Activated T-cell treated with anti-CD3 and anti-CD28 coated beads, Interleukin-2, amount 50 U/mL, for 48 hours (primary cell): ENCODE measurements around the gene OR10G8.
"Not testable (repeated sequence)": the region's sequence is repeated elsewhere in the genome, so short reads cannot be mapped to it uniquely, and the experiment has no call there.

Source experiments
- DNase-seq, 2 experiments: peaks; one replicate each; pipeline ENCODE4 v3.0.0-alpha.2; 2020

OR10G8 gene, protein sequence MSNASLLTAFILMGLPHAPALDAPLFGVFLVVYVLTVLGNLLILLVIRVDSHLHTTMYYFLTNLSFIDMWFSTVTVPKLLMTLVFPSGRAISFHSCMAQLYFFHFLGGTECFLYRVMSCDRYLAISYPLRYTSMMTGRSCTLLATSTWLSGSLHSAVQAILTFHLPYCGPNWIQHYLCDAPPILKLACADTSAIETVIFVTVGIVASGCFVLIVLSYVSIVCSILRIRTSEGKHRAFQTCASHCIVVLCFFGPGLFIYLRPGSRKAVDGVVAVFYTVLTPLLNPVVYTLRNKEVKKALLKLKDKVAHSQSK

DNA sequence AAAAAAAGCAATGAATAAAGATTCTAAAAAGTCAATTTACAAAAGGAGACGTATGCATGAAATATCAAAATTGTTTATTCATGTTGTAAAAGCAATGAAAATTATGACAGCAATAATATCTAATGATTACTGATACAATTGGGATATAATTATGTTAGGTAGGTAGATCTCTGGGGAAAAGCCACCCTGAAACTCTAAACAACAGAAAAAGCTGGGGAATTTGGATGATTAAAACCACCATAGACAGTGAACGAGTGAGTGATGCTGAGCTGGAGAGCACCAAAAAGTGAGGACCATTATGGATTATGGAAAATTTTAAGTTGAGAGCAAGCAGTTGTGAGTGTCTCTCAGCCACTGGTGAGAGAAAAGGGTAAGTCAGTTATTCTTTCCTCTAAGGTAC is at the start of gene OR10G8:
Gene OR10G8, plus strand, starts transcription at position 301 of the 400 bp plus-strand sequence. CDS start 2,825 bp downstream, outside the sequence.
- no peak for DNase-seq

DNA sequence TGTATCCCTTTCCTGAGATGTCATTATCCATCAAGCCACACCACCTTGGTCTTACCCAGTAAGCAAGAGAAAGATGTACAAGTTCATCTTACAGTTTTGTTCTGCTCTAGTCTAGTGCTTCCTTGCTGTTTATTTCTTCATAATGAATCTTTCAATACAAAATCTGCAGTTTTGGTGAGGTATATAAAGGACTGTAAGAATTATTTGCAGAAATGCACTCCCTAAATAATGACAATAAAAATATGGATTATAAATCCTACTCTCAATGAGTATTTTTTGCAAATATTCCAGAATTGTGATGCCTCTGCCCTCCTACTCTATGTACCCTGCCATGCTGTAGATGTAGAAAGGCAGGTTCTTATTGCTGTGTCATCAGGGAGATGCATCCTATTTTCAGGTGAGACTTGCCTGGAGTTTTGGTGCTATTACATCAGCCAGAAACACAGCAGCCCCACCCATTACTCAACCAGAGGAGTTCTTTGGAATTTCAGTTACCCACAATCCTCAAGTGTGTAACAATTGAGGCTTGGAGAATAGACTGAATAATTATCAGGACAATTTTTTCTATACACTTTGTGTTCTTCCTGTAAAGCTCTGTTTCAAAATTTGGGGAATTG is 48.8 kb upstream of the OR10G8 start, which contains the start of gene OR10S1:
Gene OR10S1, minus strand, starts transcription at position 51 of the 617 bp plus-strand sequence. CDS start 117 bp downstream, outside the sequence.
- no peak for DNase-seq

- no peak for DNase-seq
These were observed 47.3 kb upstream of the OR10G8 start for GRCh38 chr11:123979311-123979710.

- no peak for DNase-seq
These were observed 31.5 kb upstream of the OR10G8 start, which contains the start of gene OR10G6 for GRCh38 chr11:123995119-123995518. Gene OR10G6 (minus strand): TSS chr11:123995161. CDS start chr11:123995161, 0 bp downstream.

- no peak for DNase-seq
These were observed 13.9 kb upstream of the OR10G8 start, which contains the start of gene OR10G4 for GRCh38 chr11:124012697-124013096. Gene OR10G4 (plus strand): TSS chr11:124012997. CDS start chr11:124015575, 2,578 bp downstream.

DNA sequence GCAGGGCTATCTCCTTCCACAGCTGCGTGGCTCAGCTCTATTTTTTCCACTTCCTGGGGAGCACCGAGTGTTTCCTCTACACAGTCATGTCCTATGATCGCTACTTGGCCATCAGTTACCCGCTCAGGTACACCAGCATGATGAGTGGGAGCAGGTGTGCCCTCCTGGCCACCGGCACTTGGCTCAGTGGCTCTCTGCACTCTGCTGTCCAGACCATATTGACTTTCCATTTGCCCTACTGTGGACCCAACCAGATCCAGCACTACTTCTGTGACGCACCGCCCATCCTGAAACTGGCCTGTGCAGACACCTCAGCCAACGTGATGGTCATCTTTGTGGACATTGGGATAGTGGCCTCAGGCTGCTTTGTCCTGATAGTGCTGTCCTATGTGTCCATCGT is 10.8 kb upstream of the OR10G8 start:
- DNase-seq: not testable (repeated sequence)

GRCh38 chr11:124036666-124037065 is 10.1 kb downstream of the OR10G8 start:
- no peak for DNase-seq

DNA sequence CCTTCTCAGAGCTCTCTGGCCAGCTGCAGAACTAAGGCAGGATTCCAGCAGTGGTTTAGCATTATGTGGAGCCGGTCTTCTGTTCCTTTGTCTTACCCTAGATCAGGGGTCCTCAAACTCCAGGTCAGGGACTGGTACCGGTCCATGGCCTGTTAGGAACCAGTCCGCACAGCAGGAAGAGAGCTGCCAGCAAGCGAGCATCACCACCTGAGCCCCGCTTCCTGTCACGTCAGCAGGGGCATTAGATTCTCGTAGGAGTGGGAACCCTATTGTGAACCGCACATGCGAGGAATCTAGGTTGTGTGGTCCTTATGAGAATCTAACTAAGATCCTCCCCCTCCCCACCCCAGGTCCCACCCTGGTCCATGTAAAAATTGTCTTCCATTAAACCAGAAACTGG is 13.0 kb downstream of the OR10G8 start:
- no peak for DNase-seq

GRCh38 chr11:124041254-124041653 is 14.7 kb downstream of the OR10G8 start, which contains the start of gene OR10G7:
Gene OR10G7 (minus strand): TSS chr11:124041325. CDS start chr11:124039001, 2,324 bp downstream.
- no peak for DNase-seq

GRCh38 chr11:124043420-124043819 is 16.8 kb downstream of the OR10G8 start:
- no peak for DNase-seq

DNA sequence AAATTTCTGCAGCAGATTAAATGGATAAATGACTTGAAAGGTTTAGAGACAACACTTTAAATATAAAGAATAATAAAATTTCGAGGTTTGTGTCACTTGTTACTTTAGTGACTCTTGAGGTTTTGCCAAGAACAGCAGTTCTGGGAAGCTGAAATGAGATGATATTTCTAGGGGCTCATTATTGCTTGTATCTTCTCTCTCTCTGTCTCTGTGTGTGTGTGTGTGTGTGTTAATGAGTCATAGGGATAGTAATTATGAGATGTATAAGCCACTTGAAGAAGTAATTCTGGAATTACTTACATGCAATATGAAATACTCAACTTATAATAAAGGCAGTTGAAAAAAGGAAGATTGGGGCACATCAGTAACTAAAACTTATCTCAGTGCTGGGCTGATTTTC is 24.1 kb downstream of the OR10G8 start:
- no peak for DNase-seq

- DNase-seq: no peak
These were observed 26.4 kb downstream of the OR10G8 start for GRCh38 chr11:124052966-124053365.

- DNase-seq: no peak
These were observed 42.1 kb downstream of the OR10G8 start for GRCh38 chr11:124068601-124069110.

- peak; percentile 50 to 63 for DNase-seq
These were observed 43.1 kb downstream of the OR10G8 start for GRCh38 chr11:124069429-124070401.

DNA sequence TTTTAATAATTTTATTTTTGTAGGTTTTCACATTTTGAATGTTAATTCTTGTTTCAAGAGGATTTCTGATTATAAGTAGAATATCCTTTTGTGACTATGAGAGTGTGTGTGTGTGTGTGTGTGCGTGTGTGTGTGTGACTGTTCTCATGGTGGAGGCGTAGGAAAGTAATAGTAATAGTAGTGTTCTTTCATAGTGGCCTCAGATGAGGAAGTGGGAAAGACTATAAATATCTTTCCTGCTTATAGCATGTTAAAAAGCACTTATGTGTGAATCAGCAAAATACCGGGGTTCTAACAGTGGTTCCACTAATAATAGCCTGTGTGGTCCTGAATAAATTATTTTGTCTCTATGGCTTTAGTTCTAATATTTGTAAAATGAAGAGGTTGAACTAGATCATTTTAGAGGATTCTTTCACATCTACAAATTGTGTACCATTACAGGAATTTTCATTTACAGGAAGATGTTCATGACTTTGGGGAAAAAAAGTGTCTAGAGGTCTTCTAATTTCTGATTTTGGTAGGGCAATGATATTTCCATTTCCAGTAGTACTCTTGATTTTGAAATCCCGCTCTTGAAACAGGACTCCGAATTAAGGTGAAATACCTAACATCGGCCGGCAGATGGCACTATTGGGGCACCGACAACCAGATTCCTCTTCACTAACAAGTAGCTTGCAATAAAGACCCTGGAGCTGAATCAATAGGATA is 44.5 kb downstream of the OR10G8 start:
- peak; percentile 73 to 77 for DNase-seq

GRCh38 chr11:124071623-124071948 is 45.0 kb downstream of the OR10G8 start:
- DNase-seq: no peak

DNA sequence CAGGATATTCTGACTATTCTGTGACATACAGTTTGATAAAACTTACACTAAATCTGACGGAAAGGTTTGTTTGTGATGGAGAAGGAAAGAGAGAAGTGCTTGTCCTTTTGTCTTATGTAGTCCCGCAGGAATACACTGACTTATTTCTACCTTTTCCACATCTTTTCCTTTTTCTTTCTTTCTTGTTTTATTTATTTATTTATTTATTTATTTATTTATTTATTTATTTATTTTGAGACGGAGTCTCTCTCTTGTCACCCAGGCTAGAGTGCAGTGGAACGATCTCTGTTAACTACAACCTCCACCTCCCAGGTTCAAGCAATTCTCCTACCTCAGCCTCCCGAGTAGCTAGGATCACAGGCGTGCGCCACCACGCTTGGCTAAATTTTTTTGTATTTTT is 45.5 kb downstream of the OR10G8 start:
- DNase-seq: no peak

- DNase-seq: no peak
These were observed 48.0 kb downstream of the OR10G8 start for GRCh38 chr11:124074554-124074953.

DNA sequence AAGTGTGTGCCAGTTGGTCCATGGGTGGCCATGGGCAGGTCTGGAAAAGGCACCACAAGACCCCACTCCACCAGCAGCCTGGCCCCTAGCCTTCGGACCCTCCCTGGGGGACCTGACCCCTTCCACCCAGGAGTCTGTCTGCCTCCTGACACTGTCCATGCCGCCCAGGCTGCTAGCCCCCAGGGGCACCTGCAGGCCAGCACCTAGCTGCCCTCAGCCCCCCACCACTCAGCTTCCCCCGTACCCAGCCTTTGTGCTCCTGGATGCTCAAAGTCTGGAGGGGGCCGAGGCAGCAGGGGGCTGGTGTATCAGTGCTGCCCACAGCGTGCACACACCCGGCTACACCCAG is 48.9 kb downstream of the OR10G8 start:
- DNase-seq: no peak

DNA sequence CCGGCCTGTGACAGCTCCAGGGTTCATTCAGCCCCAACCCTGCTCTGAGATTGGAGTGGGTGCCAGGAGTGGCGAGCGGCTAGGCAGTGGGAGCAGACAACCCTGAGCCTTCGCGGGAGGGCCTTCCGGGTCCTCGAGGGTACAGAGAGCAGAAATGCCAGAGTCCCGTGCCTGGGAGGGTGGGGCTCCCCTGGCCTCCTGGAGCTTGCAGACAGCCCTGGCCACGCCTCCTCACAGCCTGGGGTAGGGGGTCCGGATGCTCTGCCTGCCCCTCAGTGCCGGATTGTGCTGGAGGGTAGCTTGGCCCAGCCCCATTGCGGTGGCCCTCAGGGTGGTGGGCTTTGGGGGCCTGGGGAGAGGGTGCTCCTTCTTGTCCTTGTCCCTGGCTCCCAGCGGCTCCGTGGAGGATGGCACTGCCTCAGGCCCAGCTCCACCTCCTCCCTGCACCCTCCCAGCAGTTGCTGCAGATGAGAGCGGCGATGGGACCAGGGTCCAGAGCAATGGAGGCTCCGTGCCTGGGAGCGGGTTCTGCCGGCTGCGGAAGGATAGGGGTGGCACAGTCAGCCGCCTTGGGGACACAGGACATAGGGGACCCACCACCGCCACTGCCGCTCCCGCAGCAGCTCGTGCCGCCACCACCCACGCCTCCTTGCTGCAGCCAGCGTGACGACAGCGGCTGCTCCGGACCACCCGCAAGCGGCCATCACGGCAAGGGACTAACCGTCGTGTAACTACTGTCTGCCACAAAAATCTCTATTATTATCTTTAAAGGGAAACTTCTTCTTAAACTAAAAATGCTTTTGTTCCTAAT is 49.4 kb downstream of the OR10G8 start:
- peak in 1 of 2 experiments; percentile 44 for DNase-seq

DNA sequence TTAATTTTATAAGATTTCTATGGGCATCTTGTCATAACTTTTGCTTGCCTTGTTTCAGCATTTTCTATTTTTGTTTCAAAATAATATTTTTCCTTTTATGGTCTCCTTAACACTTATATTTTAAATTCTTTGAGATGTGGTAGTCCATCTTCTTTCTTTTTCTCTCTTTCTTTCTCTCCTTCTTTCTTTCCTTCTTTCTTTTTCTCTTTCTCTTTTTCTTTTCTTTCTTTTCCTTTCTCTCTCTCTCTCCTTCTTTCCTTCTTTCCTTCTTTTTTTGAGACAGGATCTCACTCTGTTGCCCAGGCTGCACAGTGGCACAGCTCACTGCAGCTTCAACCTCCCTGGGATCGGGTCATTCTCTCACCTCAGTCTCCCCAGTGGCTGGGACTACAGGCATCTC is 50.7 kb downstream of the OR10G8 start:
- DNase-seq: no peak
